ENCODE data around the gene MPZL2.

DNA sequence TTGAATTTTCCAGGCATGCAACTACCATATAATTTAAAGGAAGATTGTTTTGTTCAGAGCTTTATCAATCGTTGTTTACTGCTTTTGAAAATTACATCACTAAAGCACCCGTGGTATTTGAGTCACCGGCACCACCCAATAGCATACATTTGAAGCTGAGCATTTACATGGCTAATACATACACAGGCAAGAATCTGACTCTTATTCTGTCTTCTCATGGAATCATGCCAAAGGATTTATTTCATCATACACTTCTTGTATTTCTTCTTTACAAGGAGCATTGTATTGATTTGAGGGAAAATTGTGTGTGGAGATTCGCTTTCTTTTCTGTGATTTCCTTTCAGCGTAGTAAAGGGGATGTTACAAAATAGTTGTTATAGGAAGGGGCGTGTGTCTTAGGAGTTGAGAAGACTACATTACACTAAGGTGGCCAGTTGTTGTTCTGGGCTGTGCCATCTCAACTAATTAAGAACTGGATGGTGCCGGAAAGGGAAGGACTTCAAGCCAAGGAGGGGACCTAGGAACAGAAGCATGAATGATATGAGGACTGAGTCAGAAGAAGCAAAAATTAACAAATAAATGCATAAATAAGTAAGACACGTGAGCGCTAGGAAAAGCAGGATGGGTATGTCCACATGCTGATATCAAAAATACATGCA lies 27.5 kb upstream of the MPZL2 start:
- TF ChIP-seq GATA2 (IDR thresholded peaks at IDR 0.05; ENCODE audit: low read depth, low read length), result no peak
- TF ChIP-seq GATA3 (IDR thresholded peaks at IDR 0.05; ENCODE audit: low read depth, low read length), result no peak

All from SH-SY5Y (cell line).